Activated T-helper 1 cell treated with anti-CD3 and anti-CD28 coated beads, Interleukin-2, amount 50 U/mL, for 16 hours (primary cell): ENCODE results near the gene KANSL1.

Source experiments
- DNase-seq, 2 donors: peaks; one replicate each; pipeline ENCODE4 v3.0.0-alpha.2; 2020; ENCODE audit warnings: low read depth in 1 of 2, low spot score in 1 of 2

KANSL1 gene

DNA sequence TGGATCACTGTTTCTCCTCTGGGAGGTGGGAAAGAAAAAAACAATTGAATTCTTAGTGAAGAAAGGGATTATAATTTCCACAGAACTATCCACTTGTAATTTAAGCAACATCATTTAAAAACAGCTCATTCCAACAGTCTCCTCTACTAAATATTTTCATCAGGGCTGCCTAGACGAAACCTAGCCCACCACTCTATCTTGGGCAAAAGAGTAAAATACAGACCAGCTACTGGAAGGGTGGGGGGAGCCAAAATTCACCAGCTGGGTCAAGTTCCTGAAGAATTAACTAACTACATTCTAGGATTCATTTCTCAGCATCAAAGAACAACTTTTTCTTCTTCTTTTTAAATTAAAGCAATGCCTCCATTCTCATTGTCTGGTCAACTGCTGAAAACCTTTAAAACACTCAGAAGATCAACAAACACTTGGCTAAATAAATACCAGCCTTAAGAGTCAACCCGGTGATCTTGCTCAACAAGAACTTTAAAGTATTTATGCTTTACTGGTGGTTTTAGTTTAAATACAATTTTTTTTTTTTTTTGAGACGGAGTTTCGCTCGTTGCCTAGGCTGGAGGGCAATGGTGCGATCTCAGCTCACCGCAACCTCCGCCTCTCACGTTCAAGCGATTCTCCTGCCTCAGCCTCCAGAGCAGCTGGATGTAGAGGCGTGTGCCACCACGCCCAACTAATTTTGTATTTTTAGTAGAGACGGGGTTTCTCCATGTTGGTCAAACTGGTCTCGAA lies 25.2 kb downstream of the KANSL1 start:
- no peak for DNase-seq

DNA sequence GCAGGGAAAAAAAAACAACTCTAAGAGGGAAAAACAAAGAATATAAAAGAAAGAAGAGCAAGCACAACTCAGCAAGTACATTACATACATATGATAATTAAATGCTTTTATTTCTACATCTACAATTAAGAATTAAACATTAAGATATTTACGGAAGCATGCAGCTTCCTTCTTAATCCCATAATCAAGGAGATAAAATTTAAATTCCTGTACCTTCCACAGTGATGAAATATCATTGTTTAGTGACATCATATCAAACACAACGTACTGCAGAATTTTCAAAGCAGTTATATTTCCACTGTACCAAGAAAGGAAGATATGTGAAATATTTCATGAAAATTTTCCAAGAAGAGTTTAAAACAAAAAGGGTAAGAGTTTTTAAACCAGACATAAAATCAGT lies 26.0 kb downstream of the KANSL1 start:
- DNase-seq = no peak

GRCh38 chr17:46166692-46167249 lies 26.5 kb downstream of the KANSL1 start:
- no peak for DNase-seq

DNA sequence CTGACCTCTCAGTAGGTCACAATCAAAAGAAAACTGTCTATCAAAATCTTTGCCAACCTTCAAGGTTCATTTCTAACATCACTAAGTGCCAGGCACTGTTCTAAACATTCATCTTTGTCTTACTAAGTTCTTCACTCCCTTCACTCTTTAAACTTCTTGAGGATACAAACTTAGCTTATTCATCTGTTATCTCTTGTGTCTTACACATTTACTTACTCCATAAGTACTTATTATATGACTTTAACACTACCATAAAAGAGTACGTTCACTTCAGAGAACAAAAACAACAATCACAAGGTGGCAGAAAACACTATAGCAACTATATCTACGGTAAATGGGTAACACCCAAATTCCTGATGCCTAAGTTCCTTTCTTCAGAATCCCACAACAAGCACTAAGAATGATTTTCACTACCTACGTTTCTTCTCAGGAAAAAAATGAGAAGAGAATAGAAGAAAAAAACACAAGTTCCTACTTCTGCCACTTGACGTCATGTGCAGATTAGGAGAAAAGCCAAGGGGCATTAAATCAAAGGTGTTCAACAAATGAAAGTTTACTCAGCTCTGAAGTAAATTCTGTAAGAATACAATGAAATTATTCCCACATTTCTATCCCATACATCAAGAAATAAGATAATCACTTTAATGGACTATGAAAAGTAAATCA lies 29.2 kb downstream of the KANSL1 start:
- DNase-seq = no peak

GRCh38 chr17:46163316-46163715 lies 29.9 kb downstream of the KANSL1 start:
- DNase-seq = no peak

- DNase-seq = no peak
These were observed 30.4 kb downstream of the KANSL1 start for GRCh38 chr17:46162866-46163265.

DNA sequence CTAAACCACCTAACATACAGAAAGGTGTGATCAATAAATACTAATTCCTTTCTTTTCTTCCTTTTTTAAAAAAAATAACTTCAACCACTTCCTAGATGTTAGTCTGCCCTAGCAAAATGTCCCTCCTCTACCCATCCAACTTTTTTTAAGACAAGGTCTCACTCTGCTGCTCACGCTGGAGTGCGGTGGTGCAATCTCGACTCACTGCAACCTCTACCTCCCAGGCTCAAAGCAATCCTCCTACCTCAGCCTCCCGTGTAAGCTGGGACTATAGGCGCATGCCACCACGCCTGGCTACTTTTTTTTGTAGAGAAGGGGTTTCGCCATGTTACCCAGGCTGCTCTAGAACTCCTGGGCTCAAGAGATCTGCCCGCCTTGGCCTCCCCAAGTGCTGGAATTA lies 33.1 kb downstream of the KANSL1 start:
- no peak for DNase-seq

GRCh38 chr17:46159686-46160085 lies 33.5 kb downstream of the KANSL1 start:
- no peak for DNase-seq

DNA sequence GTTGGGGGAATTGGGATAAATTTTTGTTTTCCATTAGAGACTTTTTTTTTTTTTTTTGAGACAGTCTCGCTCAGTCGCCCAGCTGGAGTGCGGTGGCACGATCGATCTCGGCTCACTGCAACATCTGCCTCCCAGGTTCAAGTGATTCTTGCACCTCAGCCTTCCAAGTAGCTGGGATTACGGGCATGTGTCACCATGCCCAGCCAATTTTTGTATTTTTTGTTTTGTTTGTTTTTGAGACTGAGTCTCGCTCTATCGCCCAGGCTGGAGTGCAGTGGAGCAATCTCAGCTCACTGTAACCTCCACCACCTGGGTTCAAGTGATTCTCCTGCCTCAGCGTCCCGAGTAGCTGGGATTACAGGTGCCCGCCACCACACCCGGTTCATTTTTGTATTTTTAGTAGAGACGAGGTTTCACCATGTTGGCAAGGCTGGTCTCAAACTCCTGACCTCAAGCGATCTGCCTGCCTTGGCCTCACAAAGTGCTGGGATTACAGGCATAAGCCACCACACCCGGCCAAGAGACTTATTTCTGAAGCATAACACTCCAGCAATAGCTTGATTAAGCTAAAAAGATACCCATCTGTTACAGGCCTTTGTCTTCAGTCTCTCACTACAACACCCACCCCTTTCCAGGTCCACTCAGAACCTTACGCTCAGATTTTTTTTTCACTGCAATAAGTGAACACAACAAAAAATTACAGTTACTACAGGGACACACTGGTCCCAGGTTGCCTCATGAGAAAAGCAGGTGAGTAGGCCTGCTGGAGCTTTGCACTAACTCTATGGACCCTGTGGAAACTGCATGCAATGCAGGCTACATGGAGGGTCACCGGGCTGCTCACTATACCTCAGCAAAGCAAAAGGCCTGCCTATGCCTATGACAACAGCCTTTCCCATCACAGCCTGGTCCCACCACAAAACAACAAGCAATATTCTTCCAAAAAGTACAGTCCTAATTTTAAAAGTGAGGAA lies 34.6 kb downstream of the KANSL1 start:
- DNase-seq = no peak

DNA sequence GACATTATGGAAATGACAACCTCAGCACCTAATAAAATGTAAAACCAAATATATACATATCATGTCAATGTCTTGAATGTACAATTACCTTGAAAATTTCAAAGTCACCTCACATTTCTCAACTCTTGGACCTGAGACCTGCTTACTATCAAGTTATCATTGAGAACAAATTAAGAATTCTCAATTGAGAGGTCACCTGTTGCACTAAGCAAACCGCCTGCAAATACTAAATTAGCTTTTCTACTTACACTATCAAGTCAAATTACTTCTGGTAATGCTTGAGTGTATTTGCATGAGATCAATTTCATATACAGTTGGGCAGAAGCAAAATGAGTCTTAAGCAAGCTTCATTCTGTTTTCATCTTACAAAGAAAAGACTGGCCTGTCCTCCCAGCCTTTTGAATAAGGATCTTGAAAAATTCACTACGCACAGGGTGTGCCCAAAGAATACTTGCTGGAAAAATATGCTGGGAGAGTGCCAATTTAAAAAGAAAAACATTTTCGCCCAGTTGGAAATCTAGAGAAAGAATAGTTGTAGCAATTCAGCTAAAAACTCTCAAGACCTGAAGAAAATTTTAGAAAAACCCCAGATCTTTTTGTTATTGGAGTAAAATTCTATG lies 35.7 kb downstream of the KANSL1 start:
- DNase-seq = no peak

- no peak for DNase-seq
These were observed 38.9 kb downstream of the KANSL1 start for GRCh38 chr17:46154151-46154816.

GRCh38 chr17:46152423-46152822 lies 40.8 kb downstream of the KANSL1 start:
- DNase-seq = no peak

DNA sequence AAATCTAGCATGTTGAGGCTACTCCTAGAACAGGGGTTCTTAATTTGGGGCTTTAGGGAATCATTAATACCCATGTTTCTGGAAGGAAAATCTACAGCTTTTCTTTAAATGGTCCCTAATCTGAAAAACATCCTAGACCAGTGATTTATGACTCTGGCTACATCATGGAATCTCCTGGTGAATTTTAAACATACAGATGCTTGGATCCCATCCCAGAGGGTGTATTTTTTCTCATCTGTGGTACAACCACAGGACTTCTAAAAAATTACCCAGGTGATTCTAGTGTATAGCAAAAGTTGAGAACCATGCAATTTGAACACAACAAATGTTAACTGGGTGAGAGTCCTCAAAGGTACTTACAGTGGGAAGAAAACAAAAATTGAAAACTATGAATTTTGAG lies 41.5 kb downstream of the KANSL1 start:
- no peak for DNase-seq

GRCh38 chr17:46150216-46150963 lies 42.8 kb downstream of the KANSL1 start:
- DNase-seq = no peak

DNA sequence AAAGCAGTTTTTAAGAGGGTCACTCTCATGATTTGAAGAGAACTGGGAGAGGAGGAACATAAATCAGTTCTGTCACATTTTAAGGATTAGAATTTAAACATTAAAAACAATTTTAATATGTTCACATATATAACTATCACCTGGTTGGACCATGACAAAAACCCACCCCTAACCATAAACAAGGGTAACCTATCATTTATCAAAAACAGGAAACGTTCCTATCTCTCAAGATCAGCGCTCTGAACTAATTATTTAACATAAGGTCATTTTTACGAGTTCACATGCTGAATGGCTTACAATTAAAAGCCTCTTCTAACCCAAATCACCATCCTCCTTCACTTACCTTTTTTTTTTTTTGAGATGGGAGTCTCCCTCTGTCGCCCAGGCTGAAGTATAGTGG lies 45.0 kb downstream of the KANSL1 start:
- DNase-seq = no peak

- no peak for DNase-seq
These were observed 45.9 kb downstream of the KANSL1 start for GRCh38 chr17:46147296-46147695.

- no peak for DNase-seq
These were observed 49.0 kb downstream of the KANSL1 start for GRCh38 chr17:46144246-46144645.

GRCh38 chr17:46143827-46144236 lies 49.4 kb downstream of the KANSL1 start:
- DNase-seq = no peak

DNA sequence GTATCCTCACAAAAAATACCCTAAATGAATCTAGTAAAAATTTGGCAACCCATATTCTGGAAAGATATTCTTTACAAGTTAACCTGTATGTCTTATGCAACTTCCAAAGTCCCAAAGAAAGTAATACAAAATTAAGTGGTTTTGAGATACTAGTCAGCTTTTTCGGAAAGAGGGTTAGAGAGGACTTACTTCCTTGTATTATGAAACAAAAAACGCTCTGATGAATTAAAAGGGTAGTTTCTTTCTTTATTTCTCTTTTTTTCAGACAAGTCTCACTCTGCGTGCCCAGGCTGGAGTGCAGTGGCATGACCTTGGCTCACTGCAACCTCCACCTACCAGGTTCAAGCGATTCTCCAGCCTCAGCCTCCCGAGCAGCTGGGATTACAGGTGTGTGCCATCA lies 51.6 kb downstream of the KANSL1 start:
- no peak for DNase-seq
